HG02970 (cell line): ENCODE measurements around the gene KMT5B.

Experiments
- ATAC-seq: cut with Tn5 transposase; IDR thresholded peaks from one replicate; pipeline ENCODE4 v1.9.1; 2021; ENCODE audit warnings: mild to moderate bottlenecking, moderate library complexity, moderate number of reproducible peaks; ENCODE audit not compliant: unreplicated experiment, low FRiP score

KMT5B gene

DNA sequence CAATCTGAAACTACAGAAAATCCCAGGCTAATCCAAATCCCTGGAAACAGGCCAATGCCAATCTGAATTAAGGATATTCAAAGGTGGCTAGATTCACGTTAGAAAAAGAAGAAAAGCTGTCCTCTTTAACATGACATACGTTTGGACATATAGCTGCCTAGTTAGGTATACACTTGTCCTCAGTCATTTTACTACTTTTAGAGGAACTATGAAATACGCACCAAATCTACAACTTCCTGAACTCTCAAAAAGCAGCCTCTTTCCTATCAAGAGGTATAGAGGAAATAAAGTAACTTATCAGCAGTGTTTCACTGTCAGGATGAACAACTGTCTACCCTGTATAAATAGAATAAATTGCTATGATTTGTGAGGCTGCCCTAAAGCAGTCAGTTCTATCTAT, 24.0 kb downstream of the KMT5B start:
- ATAC-seq = no peak

DNA sequence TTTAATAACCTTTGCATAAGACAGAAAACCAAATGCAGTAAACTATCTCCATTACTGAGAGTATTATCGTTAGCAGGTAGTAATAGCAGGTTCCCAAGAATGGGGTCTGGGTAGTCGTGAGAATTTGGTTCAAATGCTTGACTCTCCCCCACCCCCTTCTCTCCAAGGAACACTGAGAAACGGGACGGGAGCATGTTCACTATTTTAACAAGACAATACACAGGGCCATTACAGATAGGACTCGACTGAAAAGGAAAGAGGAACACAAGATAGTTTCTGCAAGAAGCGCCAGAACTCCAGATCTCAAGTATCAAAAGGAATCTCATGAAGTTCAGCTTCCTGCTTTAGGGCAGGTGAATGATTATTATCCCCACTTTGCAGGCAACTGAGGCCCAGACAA, 27.0 kb downstream of the KMT5B start:
- no peak for ATAC-seq

DNA sequence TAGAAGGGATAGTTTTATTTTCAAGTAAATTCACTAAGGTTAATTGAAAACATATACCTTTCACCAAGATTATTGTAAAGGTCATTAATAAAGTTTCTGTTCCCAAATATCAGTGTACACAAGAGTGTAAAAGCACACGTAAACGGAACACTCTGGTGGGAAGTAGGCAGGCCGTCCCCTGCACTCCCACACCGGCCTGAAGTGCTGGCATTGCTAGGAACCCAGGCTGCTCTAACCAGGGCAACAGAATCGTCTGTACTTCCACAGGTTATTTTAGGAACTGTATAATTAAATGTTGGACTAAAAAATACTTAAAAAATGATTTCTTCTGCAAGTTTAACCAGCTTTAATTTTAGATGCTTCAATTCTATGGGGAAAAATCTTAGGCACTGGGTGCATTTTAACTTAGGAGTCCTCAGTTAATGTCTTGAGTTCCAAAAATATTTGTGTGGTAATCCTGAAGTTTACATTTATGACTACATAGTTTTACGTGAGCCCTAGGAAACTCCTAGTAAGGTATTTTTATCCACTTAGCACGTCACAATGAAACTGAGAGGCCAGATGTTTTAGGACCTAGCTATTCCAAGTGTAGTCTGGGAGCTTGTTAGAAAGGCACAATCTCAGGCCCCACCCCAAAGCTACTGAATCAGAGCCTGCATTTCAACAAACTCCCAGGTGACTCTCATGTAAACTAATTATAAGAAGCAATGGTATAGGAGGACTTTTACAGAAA, 31.2 kb downstream of the KMT5B start:
- ATAC-seq = no peak

DNA sequence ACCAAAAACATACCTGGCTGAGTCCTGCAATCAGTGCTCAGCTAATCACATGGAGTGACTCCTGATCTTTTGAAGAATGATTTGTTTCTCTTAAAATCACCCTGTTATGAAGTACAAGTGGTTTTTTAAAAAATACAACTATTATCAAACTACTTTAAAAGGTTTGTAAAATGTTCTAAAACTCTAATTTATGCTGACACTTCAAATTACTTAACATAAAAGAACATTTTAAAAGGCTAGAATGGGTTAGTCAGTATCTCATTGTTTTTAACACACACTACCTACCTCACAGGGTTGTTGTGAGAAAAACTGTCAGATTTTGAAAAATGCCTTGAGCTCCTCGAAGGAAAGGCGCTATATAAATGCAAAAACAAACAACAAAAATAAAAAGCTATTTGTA, 33.2 kb downstream of the KMT5B start:
- ATAC-seq = no peak

DNA sequence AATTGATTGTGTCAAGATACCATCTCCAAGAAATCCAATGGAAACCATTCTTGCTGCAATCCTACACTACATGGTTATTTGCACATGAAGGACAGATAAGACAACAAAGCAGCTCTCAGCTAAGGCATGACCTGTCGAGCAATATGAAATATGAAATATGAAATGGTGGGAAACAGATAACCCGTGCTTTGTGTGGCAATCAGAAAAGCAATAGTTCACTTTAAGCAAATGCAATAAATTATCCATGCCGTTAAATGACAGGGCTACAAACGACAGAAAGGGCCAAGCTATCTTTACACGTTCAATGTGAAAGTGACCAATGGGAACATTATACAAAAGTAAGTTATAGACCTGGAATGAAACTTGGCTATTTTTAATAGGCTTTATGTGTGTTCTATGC, 35.2 kb downstream of the KMT5B start:
- no peak for ATAC-seq

DNA sequence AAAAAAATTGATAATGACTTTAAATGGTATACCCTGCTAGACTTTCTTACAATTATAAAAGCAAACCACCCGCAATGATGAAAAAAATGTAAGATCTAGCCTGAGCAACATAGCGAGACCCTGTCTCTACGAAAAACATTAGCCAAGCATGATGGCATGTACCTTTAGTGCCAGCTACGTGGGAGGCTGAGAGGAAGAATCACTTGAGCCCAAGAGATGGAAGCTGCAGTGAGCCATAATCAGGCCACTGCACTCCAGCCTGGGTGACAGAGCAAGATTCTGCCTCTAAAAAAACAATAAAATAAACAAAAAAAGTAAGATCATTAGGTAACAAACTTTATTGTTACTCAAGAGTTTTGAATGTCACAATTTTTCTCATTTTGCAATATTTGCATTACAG, 39.2 kb downstream of the KMT5B start:
- ATAC-seq = no peak

DNA sequence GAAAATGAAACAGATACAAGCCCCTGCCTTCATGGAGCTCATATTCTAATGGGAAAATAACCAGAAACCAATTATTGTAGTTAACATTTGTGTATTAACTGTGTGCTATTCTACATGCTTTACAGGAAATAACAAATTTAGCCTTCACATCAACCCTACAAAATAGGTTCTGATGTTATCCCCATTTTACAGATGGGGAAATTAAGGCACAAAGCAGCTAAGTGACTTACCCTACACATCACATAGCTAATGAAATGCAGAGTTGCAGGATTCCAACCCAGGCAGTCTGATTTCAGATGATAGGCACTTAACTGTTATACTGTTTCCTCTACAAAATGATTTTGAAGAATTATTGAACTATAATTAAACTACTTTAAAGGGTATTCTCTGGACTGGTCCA, 43.7 kb downstream of the KMT5B start:
- no peak for ATAC-seq

DNA sequence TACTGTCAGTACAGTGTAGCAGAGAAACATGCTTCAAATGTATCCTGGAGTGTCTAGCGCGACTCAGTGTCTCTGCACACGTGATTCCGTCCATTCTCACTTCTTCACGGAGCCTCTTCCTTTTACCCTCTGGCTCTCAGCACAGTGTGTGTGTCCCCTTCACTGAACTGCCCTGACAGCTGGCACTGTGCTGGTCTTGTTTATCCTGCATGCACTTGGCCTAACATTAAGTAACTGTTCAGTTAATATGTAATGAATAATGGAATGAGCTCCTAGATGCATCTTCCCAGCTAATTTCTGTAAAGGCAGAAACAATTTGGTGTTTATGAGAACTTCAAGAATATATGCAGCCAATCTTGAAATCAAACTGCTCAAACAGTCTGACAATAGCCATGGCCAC, 44.4 kb downstream of the KMT5B start:
- no peak for ATAC-seq

DNA sequence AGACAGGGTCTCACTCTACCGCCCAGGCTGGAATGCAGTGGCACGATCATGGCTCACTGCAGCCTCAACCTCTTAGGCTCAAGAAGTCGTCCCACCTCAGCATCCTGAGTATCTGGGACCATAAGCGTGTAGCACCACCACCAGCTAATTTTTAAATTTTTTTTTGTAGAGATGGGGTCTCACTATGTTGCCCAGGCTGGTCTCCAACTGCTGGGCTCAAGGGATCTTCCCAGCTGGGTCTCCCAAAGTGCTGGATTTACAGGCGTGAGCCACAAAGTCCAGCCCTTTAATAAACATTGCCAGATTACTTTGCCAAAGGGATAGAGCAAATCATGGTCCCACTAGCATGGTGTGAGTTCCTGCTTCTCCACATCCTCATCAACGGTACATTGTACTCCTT, 45.6 kb downstream of the KMT5B start:
- ATAC-seq = no peak

DNA sequence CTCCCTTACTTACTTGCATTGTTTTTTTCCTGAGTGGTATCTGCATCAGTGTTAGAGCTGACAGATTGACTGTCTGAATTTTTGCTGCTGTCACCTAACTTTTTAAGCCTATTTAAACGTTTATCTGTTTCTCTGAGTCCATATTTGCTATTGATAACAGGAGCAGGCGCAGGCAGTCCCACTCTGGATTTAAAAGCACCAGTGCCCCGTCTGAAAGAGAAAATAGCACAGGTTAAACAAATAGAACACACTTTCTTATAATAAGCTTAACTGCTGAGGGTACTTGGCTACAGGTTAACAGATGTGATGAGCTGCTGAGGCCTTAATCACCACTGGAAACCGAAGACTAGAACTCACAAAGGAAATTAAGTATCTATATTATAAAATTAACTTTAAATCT, 46.1 kb downstream of the KMT5B start:
- ATAC-seq = no peak

DNA sequence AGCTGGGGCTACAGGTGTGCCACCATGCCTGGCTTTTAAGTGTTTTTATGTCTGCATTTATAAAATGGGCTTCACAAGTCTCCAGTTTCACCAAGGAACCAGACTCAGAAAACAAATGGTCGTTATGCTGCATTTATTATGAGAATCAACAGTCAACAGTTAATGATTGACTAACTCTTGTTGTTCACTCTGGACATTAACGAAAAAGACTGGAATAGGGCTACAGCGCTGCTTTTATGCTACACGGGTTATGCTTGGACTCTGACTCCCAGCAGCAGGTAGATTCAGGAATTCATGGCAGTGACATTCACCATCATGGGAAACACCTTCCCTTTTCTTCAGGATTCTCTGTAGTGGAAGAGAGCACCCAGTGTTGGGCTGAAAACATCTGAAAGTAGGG, 47.5 kb downstream of the KMT5B start:
- ATAC-seq = no peak

DNA sequence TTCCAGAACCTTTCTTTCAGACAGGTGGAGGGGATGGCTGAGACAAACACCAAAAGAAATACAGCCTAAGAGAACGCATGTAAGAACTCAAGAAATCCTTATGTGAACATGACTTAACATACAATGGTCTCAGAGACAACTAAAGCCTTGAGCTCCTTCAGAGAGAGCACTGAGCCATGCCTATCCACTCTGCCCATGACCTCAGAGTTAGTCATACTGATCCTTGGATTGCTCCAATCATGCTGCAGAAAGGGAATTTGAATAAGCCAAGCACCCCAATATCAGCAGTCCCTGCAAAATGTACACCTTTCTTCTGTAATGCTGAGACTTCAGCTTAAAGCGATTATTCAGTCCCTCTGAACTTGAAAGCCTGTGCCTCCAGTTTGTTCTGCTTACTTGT, 48.7 kb downstream of the KMT5B start:
- no peak for ATAC-seq

DNA sequence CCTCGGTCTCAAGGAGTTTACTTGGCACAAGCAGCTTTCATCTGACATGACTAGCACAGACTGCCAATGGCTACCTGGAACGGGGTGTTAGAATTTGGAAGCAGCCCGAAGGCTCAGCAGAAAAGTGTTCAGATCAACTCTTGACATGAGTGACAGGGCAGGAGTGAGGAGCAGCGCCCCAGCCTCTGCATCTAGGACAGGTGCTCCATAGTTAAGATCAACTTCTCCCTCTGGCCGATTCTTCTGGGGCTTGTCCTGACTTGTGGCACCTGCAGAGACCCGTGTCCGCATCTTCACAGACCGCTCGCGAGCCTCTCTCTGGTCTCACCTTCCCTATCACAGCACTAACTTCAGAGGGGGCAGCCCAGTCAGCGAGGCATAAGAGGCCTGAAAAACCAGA, 49.4 kb downstream of the KMT5B start:
- no peak for ATAC-seq

DNA sequence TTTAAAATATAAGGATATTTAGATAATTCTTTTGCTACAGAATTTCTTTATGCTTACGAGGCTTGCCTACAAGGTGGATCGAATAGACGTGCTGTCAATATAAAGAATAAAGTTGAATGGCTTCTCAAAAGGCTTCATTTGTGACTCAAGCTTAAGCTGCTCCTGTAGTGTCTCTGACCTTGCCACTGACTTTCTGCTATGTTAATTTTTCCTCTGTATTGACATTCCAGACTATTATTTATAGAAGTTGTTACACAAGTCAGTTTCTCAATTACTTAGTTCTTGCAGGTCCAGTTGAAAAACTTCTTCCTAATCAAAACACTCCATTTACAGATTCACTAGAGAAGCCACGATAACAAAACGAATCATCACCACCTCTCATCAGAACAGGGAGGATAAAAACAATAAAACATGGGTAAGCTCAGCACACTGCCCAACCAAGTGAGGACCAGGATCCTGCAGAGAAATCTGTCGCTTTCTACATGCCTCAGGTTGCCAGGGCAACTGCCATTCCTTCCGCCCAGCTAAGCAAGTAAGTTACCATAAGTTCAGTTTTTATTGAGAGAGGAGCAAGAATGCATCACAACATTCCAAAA, 52.9 kb downstream of the KMT5B start:
- ATAC-seq = no peak

DNA sequence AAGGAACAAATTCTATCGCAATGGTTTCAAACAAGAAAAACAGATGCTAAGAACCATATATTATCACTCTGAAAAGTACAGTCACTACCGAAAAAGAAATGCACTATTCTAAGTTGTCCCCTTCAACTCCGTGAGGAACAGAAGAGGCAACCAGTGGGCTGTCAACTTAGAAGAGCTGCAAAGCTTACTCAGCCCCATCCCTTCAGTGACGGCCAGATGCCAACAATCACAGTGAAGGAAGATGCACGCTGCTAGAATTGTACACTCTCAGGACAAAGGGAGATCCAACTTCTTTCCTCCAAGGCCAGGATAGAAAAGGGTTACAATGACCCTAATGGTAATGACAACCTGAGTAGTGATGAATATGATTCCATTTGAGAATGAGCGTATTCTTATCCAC, 53.4 kb downstream of the KMT5B start:
- ATAC-seq = no peak

DNA sequence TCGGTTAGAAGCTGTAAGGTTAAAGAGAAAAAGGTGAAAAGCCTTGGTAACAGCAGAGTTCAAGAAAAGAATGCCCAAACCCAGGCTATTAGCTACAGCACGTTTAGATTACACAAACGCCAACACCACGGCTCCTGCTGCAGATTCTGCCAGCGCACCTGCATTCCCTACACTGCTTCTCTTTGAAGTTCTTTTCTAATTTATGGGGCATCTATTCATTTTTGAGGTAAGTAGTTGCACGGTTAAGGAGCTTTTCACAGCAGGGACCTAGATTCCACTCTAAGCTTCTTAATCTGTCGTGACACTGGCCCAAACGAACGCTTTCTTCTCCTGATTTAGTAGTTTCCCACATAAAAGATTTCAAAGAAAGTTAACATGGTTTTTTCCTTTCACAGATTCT, 53.9 kb downstream of the KMT5B start:
- ATAC-seq = no peak

DNA sequence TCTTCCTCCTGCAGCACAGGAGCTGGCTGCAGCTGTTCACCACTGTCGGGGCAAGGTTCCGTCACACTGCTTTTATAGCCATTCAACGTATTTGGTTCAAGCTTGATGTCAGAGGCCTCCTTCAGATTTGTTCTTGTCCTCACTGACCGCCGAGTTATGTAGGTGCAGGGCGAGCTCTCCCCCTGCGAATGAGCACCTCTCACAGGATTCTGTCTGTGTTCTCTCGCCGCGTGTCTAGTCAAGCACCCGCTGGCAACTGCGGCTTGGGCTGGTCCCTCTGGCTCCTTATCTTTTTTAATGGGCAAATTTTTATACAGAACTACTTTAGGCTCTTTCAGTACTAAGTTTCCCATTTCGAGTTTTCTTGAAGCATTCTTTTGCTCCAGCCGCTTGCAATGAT, 54.5 kb downstream of the KMT5B start:
- ATAC-seq = no peak

DNA sequence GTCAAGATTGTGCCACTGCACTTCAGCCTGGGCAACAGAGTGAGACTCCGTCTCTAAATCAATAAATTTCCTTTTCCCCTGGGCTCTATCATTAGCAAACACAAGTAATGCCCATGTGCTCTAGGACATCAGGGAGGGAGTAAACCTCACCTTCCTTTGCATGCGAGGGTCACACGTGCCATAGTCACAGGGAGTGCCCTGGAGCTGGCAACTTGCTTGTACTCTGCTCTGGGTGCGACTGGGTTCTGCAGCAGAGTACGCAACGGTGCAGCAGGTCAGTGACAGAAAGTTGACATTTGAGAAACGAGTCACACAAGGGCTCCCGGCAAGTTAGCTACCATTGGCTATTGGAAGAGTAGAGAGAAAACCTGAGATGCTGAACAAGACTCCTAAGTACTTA, 59.4 kb downstream of the KMT5B start:
- ATAC-seq = no peak

DNA sequence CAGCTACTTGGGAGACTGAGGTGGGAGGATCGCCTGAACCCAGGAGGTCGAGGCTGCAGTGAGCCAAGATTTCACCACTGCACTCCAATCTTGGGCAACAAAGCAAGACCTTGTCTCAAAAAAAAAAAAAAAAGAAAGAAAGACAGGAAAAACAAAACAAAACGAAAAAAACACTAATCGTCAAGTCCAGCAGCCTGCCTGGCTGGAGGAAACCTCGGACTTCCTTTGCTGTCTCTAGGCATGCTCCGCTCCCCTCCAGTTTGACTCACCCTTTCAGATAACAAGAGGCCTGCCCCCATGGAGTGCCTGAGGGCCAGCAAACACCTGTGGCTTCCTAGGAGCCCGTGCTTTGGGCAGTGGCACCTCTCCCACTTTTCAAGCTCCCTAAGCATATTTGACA, 63.1 kb downstream of the KMT5B start:
- ATAC-seq = no peak

DNA sequence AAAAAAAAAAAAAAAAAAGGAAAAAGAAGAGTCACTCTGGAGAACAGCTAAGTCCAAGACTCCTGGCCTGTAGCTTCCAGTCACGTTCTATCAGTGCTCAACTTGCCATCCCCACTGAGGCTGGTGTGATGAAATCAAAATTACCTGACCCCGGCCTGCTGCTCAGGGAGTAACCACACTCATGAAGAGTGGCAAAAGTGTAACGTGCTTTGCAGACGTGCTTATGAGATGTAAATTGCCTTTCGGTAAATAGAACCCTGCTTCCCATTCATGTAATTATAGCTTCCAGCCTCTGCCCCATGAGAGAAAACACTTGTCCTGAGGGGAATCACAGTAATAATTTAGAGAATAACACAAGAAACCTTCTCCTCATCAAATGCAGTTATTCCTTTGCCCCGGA, 63.7 kb downstream of the KMT5B start:
- ATAC-seq = no peak

DNA sequence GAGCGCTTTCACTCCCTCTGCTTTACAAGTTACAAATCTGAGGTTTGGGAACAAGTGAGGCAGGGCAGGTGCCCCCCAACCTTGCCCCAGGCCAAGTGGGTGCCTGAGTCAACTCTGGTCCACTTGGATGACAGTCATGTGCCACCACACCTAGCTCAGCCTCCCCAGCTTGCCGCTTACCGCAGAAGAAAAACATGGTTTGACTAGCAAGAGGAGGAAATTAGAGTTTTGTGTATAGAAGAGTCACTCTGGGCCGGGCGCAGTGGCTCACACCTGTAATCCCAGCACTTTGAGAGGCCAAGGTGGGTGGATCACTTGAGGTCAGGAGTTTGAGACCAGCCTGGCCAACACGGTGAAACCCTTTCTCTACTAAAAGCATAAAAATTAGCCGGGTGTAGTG, 64.2 kb downstream of the KMT5B start:
- no peak for ATAC-seq

DNA sequence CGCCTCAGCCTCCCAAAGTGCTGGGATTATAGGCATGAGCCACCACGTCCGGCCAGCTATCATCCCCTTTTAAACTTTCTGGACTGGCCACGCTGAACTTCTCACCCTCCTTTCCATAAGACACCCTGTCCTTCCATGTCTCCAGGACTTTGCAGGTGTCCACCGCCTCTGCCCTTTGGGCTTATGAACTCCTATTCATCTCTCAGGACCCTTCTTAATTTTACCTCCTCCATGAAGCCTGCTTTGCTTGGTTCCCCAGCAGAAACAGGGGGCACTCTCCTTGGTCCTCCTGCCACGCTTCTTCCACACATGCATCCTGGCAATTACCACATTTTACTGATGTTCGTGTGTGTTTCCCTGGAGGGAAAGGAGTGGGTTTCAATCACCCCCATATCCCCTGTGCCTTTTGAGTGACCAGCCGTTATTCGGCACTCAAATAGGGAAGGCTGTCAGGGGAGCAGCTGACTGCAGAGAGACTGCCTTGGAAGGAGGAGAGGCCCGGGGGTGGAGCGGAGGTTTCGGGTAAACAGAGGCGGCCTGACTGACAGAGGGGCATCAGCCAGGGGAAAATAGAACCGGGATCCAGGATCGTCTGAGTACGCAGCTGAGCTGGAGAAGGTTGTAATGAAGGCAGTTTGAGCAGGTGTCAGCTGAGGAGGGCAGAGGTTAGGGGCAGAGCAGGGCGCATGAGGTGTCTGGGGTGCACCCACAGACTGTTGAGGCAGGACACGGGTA, 64.9 kb downstream of the KMT5B start:
- no peak for ATAC-seq
